Brain microvascular endothelial cell (primary cell): ENCODE measurements around the gene GLP1R.

Source experiments
- DNase-seq: peaks from one replicate; pipeline ENCODE4 v3.0.0-alpha.2; 2020
- H3K27ac ChIP-seq: fragments of 250-450 bp; sonication (Bioruptor Pico); 2 replicates; pipeline ENCODE4 v1.5.1; 2020; ENCODE audit warnings: mild to moderate bottlenecking, moderate library complexity
- H3K27me3 ChIP-seq: fragments of 250-450 bp; sonication (Bioruptor Pico); replicated peaks from 2 replicates; pipeline ENCODE4 v1.5.1; 2020; ENCODE audit warnings: mild to moderate bottlenecking
- H3K36me3 ChIP-seq: fragments of 250-450 bp; sonication (Bioruptor Pico); replicated peaks from 2 replicates; pipeline ENCODE4 v1.5.1; 2020; ENCODE audit warnings: mild to moderate bottlenecking
- H3K4me3 ChIP-seq: 2 replicates; pipeline ENCODE4 v1.5.1; 2011; ENCODE audit warnings: low read depth, mild to moderate bottlenecking, control low read depth, low read length, moderate library complexity
- in situ Hi-C: cut with HindIII; loops from 2 replicates; pipeline ENCODE4 v1.10.0; 2017; ENCODE audit warnings: low sequenced_read_pairs, low pct_ligation_motif_present
- TF ChIP-seq, protein P1 (sequence below): IDR thresholded peaks from 2 replicates; pipeline ENCODE4 v1.5.1; 2011; ENCODE audit warnings: low read depth, mild to moderate bottlenecking, moderate library complexity, low read length, control low read depth, inconsistent platforms; ENCODE audit errors: missing control alignments

Gene GLP1R

GRCh38 chr6:39076623-39077535 lies 28.3 kb downstream of the GLP1R start:
- no peak overlapping the region for H3K27ac ChIP-seq
- TF ChIP-seq, protein P1, sequence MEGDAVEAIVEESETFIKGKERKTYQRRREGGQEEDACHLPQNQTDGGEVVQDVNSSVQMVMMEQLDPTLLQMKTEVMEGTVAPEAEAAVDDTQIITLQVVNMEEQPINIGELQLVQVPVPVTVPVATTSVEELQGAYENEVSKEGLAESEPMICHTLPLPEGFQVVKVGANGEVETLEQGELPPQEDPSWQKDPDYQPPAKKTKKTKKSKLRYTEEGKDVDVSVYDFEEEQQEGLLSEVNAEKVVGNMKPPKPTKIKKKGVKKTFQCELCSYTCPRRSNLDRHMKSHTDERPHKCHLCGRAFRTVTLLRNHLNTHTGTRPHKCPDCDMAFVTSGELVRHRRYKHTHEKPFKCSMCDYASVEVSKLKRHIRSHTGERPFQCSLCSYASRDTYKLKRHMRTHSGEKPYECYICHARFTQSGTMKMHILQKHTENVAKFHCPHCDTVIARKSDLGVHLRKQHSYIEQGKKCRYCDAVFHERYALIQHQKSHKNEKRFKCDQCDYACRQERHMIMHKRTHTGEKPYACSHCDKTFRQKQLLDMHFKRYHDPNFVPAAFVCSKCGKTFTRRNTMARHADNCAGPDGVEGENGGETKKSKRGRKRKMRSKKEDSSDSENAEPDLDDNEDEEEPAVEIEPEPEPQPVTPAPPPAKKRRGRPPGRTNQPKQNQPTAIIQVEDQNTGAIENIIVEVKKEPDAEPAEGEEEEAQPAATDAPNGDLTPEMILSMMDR = no peak
- DNase-seq = no peak
- H3K27me3 ChIP-seq = no peaks in the 10 kb centered on the region
- in situ Hi-C loops = no loop called here
- no peaks in the 10 kb centered on the region for H3K36me3 ChIP-seq
- no peak overlapping the region for H3K4me3 ChIP-seq

- DNase-seq = no peak
- TF ChIP-seq, protein P1 = no peak
- Histone ChIP-seq H3K27me3 (no peaks in the 10 kb centered on the region), H3K27ac (no peak overlapping the region), H3K4me3 (no peak overlapping the region), H3K36me3 (no peaks in the 10 kb centered on the region)
- in situ Hi-C loops = no loop called here
These were observed 29.5 kb downstream of the GLP1R start for GRCh38 chr6:39077882-39078594.

GRCh38 chr6:39078695-39079094 lies 30.1 kb downstream of the GLP1R start:
- no peak overlapping the region for H3K27ac ChIP-seq
- no peak for DNase-seq
- in situ Hi-C loops = no loop called here
- TF ChIP-seq, protein P1 = no peak
- no peaks in the 10 kb centered on the region for H3K27me3 ChIP-seq
- no peak overlapping the region for H3K4me3 ChIP-seq
- H3K36me3 ChIP-seq = no peaks in the 10 kb centered on the region

- no peak overlapping the region for H3K27ac ChIP-seq
- H3K36me3 ChIP-seq = no peaks in the 10 kb centered on the region
- no peaks in the 10 kb centered on the region for H3K27me3 ChIP-seq
- TF ChIP-seq, protein P1 = no peak
- DNase-seq = no peak
- in situ Hi-C loops = no loop called here
- no peak overlapping the region for H3K4me3 ChIP-seq
These were observed 30.9 kb downstream of the GLP1R start for GRCh38 chr6:39079197-39080125.

DNA sequence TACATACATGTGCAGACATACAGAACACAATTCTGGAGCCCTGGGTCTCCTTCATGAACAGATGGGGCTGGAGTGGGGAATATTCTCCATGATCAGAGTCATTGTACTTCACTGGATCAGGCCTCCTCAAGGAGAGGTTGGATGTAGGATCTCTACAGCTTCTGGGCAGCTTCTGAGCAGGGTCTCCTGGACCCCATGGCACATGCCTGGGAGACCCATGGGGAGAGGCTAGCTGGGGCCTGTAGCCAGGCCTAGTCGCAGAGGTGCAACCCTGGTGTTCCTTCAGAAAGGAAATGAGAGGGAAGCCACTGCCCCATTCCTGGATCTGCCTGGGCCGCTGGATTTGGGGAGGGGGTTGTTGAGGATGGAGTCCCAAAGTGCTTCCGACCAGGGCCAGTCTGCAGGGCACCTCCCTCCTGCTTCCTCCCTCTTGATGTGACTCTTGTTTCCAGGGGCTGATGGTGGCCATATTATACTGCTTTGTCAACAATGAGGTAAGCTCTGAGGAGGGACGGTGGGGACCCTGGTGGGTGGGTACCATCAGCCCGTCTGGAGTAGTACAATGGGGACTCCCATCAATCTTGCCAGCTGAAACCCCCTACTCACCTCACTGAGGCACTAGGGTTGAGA lies 31.8 kb downstream of the GLP1R start:
- TF ChIP-seq, protein P1 = no peak
- no peaks in the 10 kb centered on the region for H3K27me3 ChIP-seq
- no peaks in the 10 kb centered on the region for H3K36me3 ChIP-seq
- H3K4me3 ChIP-seq = no peak overlapping the region
- no peak for DNase-seq
- H3K27ac ChIP-seq = no peak overlapping the region
- in situ Hi-C loops = no loop called here
